C1 segment of cervical spinal cord (tissue), 14 donors: Measurements from ENCODE around the gene PLK3.

Experiments used
- DNase-seq, 14 donors: peaks; one replicate each; lab custom pipeline; 2025; lab: John Stamatoyannopoulos, UW

The PLK3 gene

GRCh38 chr1:44853201-44853600, 53.0 kb downstream of the PLK3 start:
- no peak for DNase-seq

GRCh38 chr1:44854970-44855369, 54.8 kb downstream of the PLK3 start:
- no peak for DNase-seq
